Prostate gland (tissue), 2 donors: Measurements from ENCODE around the gene CMTM8.

ENCODE experiments used
- POLR2A ChIP-seq: fragments of 450-650 bp; IDR thresholded peaks from one replicate; pipeline ENCODE4 v1.6.1; 2016; ENCODE audit warnings: antibody characterized with exemption, mild to moderate bottlenecking
- TF ChIP-seq, protein P1 (sequence below), 4 experiments: fragments of 200-600 bp in 2 of 4; fragments of 450-650 bp in 2 of 4; sonication (generic) in 2 of 4; IDR thresholded peaks; 1 replicate in 3 of 4; 2 replicates in 1 of 4; pipeline ENCODE4 v1.5.1; 2016 to 2019; ENCODE audit warnings: antibody characterized with exemption in 4 of 4, mild to moderate bottlenecking in 2 of 4, moderate library complexity in 2 of 4

DNA sequence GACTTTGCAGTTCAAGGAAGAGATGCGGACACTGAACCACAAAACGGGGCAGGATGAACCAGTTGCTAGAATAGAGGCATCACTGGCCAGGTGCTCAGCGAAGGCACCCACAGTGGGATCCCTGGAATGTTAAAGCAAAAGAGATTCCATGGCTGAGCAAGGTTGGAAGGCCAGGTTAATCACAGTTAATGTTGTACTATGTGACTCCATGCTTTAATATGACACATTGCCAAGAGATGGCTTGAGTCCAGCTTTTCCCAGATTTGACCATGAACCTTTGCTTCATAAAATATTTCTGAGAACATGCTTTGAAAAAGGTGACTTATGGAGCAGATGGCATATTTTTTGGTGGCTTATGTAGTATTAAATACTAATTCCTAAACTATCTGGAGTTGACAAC is 77.0 kb downstream of the CMTM8 start:
- TF ChIP-seq, protein P1, sequence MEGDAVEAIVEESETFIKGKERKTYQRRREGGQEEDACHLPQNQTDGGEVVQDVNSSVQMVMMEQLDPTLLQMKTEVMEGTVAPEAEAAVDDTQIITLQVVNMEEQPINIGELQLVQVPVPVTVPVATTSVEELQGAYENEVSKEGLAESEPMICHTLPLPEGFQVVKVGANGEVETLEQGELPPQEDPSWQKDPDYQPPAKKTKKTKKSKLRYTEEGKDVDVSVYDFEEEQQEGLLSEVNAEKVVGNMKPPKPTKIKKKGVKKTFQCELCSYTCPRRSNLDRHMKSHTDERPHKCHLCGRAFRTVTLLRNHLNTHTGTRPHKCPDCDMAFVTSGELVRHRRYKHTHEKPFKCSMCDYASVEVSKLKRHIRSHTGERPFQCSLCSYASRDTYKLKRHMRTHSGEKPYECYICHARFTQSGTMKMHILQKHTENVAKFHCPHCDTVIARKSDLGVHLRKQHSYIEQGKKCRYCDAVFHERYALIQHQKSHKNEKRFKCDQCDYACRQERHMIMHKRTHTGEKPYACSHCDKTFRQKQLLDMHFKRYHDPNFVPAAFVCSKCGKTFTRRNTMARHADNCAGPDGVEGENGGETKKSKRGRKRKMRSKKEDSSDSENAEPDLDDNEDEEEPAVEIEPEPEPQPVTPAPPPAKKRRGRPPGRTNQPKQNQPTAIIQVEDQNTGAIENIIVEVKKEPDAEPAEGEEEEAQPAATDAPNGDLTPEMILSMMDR (IDR thresholded peaks at IDR 0.05), result no peak
- TF ChIP-seq POLR2A, result no peak
